ENCODE results near the gene ESR1.

DNA sequence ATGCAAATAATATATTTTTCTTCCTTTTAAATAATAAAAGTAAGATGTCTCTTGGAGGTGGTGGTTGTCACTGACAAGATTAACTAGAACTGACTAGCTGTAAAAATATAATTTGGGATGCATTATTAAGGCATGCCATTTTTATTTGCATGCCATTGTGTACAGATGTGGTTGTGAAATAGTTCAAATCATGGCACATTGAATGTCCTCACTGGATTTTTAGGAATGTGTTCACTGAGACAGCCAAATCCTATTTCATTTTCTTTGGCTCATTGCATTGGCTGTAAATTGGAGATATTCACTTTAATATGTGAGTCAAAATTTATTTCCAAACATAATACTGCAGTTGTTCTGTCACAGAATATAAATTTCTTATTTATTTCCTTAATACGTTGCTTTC, 62.3 kb downstream of the ESR1 start:
- TF ChIP-seq POLR2A (IDR thresholded peaks at IDR 0.05) (no peak), EP300 (IDR thresholded peaks at IDR 0.05) (peak in 1 of 2 donors; percentile 72)
- TF ChIP-seq, protein P1, sequence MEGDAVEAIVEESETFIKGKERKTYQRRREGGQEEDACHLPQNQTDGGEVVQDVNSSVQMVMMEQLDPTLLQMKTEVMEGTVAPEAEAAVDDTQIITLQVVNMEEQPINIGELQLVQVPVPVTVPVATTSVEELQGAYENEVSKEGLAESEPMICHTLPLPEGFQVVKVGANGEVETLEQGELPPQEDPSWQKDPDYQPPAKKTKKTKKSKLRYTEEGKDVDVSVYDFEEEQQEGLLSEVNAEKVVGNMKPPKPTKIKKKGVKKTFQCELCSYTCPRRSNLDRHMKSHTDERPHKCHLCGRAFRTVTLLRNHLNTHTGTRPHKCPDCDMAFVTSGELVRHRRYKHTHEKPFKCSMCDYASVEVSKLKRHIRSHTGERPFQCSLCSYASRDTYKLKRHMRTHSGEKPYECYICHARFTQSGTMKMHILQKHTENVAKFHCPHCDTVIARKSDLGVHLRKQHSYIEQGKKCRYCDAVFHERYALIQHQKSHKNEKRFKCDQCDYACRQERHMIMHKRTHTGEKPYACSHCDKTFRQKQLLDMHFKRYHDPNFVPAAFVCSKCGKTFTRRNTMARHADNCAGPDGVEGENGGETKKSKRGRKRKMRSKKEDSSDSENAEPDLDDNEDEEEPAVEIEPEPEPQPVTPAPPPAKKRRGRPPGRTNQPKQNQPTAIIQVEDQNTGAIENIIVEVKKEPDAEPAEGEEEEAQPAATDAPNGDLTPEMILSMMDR (IDR thresholded peaks at IDR 0.05), result no peak

All from tibial nerve (tissue), 4 donors.